Activated CD4-positive, alpha-beta T cell treated with anti-CD3 and anti-CD28 coated beads for 1 hour (primary cell): ENCODE results near the gene GPR152.
"Not testable (repeated sequence)": the region's sequence is repeated elsewhere in the genome, so short reads cannot be mapped to it uniquely, and the experiment has no call there.

Source experiments
- DNase-seq: peaks from one replicate; pipeline ENCODE4 v3.0.0-alpha.2; 2020

GPR152 gene

DNA sequence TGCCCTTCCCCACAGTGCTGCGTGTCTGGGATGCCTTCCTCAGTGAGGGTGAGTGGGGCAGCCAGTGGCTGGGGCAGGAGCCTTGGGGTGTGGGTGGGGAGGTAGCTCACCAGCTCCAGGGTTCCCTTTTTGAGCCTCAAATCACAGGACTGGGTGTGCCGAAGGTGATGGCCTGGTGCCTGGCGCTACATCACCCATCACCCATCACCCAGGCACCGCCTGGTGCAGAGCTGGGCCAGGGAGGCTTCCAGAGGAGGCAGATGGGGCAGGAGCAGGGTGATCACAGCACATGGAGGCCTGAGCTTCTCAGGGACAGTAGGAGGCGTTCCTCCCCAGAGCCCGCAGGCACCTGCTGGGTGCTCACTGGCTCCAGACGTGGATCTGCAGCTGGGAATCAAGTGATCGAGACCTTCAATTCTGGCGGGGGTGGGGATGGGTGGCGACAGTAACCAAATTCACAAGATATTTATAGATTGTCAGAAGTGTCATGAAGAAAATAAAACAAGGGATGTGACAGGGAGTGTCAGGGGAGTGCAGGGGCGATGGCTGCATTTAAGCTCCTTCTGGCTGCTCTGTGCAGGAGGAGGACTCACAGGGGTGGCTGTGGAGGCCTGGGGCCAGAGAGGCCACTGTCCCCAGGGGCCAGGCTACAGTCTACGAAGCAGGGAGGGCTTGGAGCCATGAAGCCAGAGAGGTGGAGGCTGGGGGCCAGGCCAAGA, 45.4 kb downstream of the GPR152 start:
- no peak for DNase-seq

DNA sequence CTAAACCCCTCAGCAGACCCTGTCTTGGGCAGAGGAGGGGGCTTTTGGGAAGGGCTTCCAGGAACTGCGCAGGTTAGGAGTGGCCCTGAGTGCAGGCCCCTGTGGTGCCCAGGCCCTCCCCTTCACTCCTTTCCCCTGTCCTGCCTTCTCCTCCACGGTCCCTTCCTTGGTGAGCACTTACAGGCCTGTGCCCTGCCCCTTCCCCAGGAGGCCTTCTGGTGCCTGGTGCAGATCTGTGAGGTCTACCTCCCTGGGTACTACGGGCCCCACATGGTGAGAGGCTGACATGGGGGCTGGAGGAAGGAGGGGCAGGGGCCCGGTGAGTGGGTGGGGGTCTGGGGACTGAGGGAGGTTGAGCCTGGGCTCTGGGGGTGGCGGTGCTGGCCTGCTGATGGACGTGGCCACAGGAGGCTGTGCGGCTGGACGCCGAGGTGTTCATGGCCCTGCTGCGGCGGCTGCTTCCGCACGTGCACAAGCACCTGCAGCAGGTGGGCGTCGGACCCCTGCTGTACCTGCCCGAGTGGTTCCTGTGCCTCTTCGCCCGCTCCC, 46.0 kb downstream of the GPR152 start:
- no peak for DNase-seq

DNA sequence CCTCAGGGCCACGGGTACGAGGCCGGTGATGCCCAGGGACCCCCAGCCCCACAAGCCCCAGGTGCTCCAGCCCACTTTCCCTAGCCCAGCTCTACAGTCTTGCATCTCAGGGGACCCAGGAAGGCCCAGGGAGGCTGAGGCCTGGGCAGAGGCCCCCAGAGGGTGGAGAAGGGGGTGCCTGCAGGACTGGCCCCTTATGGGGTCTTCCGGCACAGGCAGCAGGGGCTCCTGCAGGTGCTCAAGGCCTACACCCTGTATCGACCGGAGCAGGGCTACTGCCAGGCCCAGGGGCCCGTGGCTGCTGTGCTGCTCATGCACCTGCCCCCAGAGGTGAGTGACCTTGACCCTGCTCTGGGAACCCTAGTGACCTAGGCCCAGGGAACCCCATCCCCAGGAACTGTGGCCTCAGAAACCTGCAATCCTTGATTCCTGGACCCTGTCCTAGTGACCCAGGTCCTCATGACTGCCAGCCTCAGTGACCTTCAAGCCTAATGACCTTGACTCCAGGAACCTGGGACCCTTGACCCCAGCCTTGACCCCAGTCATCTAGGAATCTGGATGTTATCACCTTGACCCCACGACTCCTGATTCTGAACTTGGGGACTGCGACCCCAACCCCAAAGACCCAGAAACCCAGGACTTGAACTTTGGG, 46.7 kb downstream of the GPR152 start:
- DNase-seq: no peak

DNA sequence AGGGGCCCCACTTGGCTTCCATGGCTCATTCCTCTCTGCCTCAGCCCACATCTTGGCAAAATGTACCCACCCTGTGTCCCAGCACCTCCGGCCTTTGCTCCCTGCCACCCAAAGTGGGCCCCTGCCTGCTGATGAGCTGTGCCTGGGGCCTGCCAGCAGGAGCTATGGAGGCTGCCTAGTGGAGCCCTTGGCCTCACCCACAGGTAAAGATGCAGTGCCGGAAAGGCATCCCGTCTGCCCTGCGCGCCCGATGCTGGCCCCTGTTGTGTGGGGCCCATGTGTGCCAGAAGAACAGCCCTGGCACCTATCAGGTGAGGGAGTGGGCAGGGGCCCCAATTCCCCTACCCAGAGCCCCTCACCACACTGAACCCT, 47.3 kb downstream of the GPR152 start:
- no peak for DNase-seq

DNA sequence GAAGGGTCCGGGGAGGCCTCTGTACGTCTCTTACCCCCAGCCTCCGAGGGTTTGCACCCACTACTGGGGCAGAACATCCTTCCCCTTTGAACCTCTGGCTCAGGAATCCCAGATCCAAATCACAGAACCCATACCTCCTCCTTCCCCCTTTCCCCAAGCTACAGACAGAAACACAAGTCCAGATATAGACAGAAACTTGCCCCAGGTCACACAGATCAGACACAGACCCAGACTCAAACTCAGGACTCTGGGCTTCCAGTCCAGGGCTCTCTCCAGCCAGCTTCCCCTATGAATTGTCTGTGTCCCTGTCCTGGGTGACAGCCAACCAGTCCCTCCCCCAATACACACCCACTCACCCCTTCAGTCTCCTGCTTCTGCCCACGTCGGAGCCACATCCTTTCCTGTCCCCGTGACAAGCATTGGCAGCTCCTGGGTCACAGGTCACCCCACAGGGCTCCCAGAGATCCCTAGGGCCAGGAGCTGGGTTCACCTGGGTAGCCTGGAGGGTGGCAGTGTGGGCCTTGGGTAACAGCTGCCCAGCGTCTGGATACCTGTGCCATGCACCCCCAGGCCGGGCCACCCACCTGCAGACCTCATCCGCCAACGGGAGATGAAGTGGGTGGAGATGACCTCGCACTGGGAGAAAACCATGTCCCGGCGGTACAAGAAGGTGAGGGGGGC, 47.9 kb downstream of the GPR152 start:
- no peak for DNase-seq

DNA sequence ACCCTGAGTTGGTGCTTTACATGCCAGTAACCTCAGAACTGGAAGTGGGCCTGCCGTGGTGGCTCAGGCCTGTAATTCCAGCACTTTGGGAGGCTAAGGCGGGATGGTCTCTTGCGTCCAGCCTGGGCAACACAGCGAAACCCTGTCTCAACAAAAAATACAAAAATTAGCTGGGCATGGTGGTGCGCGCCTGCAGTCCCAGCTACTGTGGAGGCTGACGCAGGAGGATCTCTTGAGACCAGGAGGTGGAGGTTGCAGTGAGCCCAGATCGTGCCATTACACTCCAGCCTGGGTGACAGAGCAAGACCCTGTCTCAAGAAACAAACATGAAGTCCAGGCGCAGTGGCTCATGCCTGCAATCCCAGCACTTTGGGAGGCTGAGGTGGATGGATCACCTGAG, 49.4 kb downstream of the GPR152 start:
- not testable (repeated sequence) for DNase-seq

DNA sequence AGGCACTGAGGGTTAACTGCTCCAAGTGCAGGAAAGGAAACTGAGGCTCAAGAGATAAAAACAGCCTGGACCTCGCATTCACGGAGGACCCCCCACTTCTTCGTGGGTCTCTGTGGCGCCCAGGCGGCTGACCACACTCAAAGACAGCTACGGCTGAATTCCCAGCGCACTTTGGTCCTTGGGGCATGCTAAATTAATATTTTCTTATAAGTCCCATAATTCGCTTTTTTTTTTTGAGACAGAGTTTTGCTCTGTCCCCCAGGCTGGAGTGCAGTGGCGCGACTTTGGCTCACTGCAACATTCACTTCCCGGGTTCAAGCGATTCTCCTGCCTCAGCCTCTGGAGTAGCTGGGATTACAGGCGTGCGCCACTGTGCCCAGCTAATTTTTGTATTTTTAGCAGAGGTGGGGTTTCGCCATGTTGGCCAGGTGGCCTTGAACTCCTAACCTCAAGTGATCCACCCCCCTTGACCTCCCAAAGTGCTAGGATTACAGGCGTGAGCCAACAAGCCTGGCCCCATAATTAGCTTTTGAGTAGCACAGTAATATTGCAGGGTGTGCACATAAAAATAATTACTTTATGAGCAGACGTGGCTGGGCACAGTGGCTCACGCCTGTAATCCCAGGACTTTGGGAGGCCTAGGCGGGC, 50.2 kb downstream of the GPR152 start:
- not testable (repeated sequence) for DNase-seq

DNA sequence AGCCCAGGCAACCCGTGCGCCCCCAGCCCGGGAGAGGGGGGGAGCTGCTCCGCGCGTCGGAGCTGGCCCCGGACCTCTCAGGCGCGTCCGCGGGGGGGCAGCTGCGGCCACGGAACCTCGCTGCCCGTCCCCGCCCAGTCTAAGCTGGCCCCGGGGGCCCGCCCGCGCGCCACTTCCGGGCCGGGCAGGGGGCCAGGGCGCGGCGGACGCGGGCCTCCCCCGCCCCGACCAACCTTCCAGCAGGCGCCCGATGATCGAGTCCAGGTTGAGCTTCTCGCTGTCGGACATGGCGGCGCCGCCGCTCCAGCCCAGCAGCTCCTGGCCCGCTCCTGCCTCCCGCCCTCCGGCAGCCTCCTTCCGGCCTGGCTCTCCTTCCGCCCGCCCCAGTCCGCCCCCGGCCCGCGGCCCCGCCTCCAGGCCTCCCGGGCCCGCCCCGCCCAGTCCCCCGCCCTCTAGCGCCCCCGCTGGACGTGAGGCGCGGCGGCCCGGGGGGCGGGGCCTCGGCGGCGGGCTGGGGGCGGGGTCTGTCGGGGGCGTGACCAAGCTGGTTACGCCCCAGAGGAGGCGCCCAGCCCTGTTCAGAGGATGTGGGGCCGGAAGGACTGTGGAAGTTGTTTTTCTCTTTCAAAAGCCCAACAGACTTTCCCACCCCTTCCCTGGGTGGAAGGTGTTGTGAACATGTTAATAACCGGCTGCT, 50.9 kb downstream of the GPR152 start, which contains the start of gene PPP1CA:
Gene PPP1CA, minus strand, starts transcription at position 364 of the 697 bp plus-strand sequence. Its CDS starts 76 bp downstream, at position 288.
- DNase-seq: peak; percentile 89
